GM23338 (cell line): ENCODE results near the gene ART3. TPM values are rescaled to one million over a fixed set of nuclear protein-coding genes. Genes with fewer than 3 reads are reported as not detected.

Source experiments
- ATAC-seq: fragments of 200-7000 bp; cut with Tn5 transposase; 3 replicates; pipeline ENCODE4 v1.9.1; 2020
- DNase-seq: peaks from one replicate; pipeline ENCODE4 v3.0.0-alpha.2; 2015; ENCODE audit warnings: low spot score
- H2AFZ ChIP-seq: fragments of 200-600 bp; sonication (generic); 2 replicates; pipeline ENCODE4 v1.8.0; 2016; ENCODE audit warnings: antibody characterized with exemption, mild to moderate bottlenecking, moderate library complexity
- H3F3A ChIP-seq: fragments of 200-600 bp; sonication (generic); replicated peaks from 2 replicates; pipeline ENCODE4 v1.8.0; 2017; ENCODE audit warnings: antibody characterized with exemption, mixed run types, low read depth
- H3K27ac ChIP-seq: fragments of 200-600 bp; sonication (generic); 2 replicates; pipeline ENCODE4 v1.6.1; 2016; ENCODE audit warnings: low read depth
- H3K27me3 ChIP-seq: fragments of 200-600 bp; sonication (generic); 2 replicates; pipeline ENCODE4 v1.8.0; 2016; ENCODE audit warnings: mild to moderate bottlenecking, mixed run types, moderate library complexity; ENCODE audit not compliant: insufficient read depth
- H3K36me3 ChIP-seq: fragments of 200-600 bp; sonication (generic); 2 replicates; pipeline ENCODE4 v1.8.0; 2016; ENCODE audit warnings: mild to moderate bottlenecking; ENCODE audit not compliant: insufficient read depth
- H3K4me1 ChIP-seq: fragments of 200-600 bp; sonication (generic); 2 replicates; pipeline ENCODE4 v1.8.0; 2016; ENCODE audit warnings: mild to moderate bottlenecking, moderate library complexity; ENCODE audit not compliant: insufficient read depth
- H3K4me2 ChIP-seq: fragments of 200-600 bp; sonication (generic); 2 replicates; pipeline ENCODE4 v1.7.1; 2017; ENCODE audit warnings: mixed run types
- H3K4me3 ChIP-seq: fragments of 200-600 bp; sonication (generic); 2 replicates; pipeline ENCODE4 v1.6.1; 2016; ENCODE audit warnings: mixed run types
- H3K79me2 ChIP-seq: fragments of 200-600 bp; sonication (generic); replicated peaks from 2 replicates; pipeline ENCODE4 v1.8.0; 2017; ENCODE audit warnings: mild to moderate bottlenecking; ENCODE audit not compliant: insufficient read depth
- H3K9me2 ChIP-seq: fragments of 200-600 bp; sonication (generic); 2 replicates; pipeline ENCODE4 v1.8.0; 2017; ENCODE audit not compliant: insufficient read depth
- H4K20me1 ChIP-seq: fragments of 200-600 bp; sonication (generic); replicated peaks from 2 replicates; pipeline ENCODE4 v1.8.0; 2017; ENCODE audit warnings: mild to moderate bottlenecking; ENCODE audit not compliant: insufficient read depth
- H3K27ac Mint-ChIP-seq: 2 replicates; pipeline ENCODE4 v1.8.0; 2020; ENCODE audit warnings: inconsistent platforms, mild to moderate bottlenecking, moderate library complexity, mixed read lengths
- H3K27me3 Mint-ChIP-seq: 3 replicates; pipeline ENCODE4 v1.8.0; 2022; ENCODE audit warnings: low read depth, mild to moderate bottlenecking, moderate library complexity, mixed read lengths, inconsistent platforms; ENCODE audit not compliant: insufficient read depth, poor library complexity
- H3K36me3 Mint-ChIP-seq: 3 replicates; pipeline ENCODE4 v1.8.0; 2021; ENCODE audit warnings: low read depth, mild to moderate bottlenecking, inconsistent platforms, moderate library complexity, mixed read lengths
- H3K4me1 Mint-ChIP-seq: 3 replicates; pipeline ENCODE4 v1.8.0; 2020; ENCODE audit warnings: mild to moderate bottlenecking, inconsistent platforms, mixed read lengths
- H3K4me3 Mint-ChIP-seq: 3 replicates; pipeline ENCODE4 v1.8.0; 2021; ENCODE audit warnings: moderate library complexity, mild to moderate bottlenecking, inconsistent platforms, mixed read lengths
- H3K9me3 Mint-ChIP-seq: 3 replicates; pipeline ENCODE4 v1.8.0; 2020; ENCODE audit warnings: moderate library complexity, mild to moderate bottlenecking, inconsistent platforms, mixed read lengths
- CREB1 ChIP-seq: fragments of 250-450 bp; sonication (Bioruptor Pico); IDR thresholded peaks from 2 replicates; pipeline ENCODE4 v1.5.0; 2020; ENCODE audit warnings: low read depth, mild to moderate bottlenecking, moderate library complexity
- ETS1 ChIP-seq: IDR thresholded peaks from 2 replicates; pipeline ENCODE4 v1.6.1; 2016; ENCODE audit warnings: antibody characterized with exemption
- JUNB ChIP-seq: IDR thresholded peaks from one replicate; pipeline ENCODE4 v1.6.1; 2016; ENCODE audit warnings: antibody characterized with exemption; ENCODE audit not compliant: unreplicated experiment
- REST ChIP-seq: IDR thresholded peaks from one replicate; pipeline ENCODE4 v1.6.1; 2018; ENCODE audit warnings: antibody characterized with exemption; ENCODE audit not compliant: unreplicated experiment
- STAT1 ChIP-seq: IDR thresholded peaks from one replicate; pipeline ENCODE4 v1.6.1; 2016; ENCODE audit warnings: antibody characterized with exemption; ENCODE audit not compliant: unreplicated experiment
- ZNF114 ChIP-seq: fragments of 250-450 bp; sonication (Bioruptor Pico); IDR thresholded peaks from 2 replicates; pipeline ENCODE4 v1.5.0; 2020; ENCODE audit warnings: mild to moderate bottlenecking, moderate library complexity
- ZNF331 ChIP-seq: fragments of 250-450 bp; sonication (Bioruptor Pico); IDR thresholded peaks from 2 replicates; pipeline ENCODE4 v1.5.0; 2020; ENCODE audit warnings: low read depth, mild to moderate bottlenecking, moderate library complexity
- polyA plus RNA-seq: library from polyadenylated mRNA; unstranded; fragments of >200 nt; fragmentation: Nextera tagmentation; extraction: Ambion mirVana; gene quantifications from 2 replicates; pipeline ENCODE4 v1.2.1, GENCODE V29; 2016
- total RNA-seq: library from RNA; depleted of rRNA; stranded (reverse); fragments of >200 nt; shearing (Covaris generic); gene quantifications from 2 replicates; pipeline ENCODE4 v1.2.3, GENCODE V29; 2014

The ART3 gene
- total and polyA plus RNA-seq, 2 experiments from 2014 or later: 0.87 to 1.7 TPM

- no peak for TF ChIP-seq JUNB
- no peak for TF ChIP-seq STAT1
- no peak for TF ChIP-seq ETS1
- TF ChIP-seq REST: no peak
Measured at GRCh38 chr4:76059750-76060149, 14.8 kb upstream of the ART3 start (continued).

DNA sequence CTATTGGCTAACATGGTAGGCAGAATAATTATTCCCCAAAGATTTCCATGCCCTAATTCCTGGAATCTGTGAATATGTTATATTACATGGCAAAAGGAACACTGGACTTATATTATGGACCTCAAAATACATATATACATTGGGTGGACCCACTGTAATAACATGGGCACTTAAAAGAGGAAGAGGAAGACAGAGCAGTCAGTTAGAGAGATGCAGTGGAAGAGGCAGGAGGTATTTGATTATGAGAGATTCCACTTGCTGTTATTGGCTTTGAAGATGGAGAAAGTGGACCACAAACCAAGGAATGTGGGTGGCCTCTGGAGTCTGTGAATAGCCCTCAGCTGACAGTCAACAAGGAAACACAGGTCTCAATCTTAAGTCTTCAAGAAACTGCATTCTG is 14.0 kb upstream of the ART3 start:
- Histone ChIP-seq H3K9me2 (no peaks in the 10 kb centered on the region), H3K36me3 (no peaks in the 10 kb centered on the region), H3K79me2 (no peaks in the 10 kb centered on the region), H3K27ac (no peak overlapping the region), H3K4me1 (peaks cover 10% of the 10 kb centered on the region), H3K4me2 (no peak overlapping the region), H3F3A (no peaks in the 10 kb centered on the region), H3K27me3 (no peaks in the 10 kb centered on the region), H2AFZ (no peak overlapping the region; the same call in 1 of the 2 replicates), H4K20me1 (no peaks in the 10 kb centered on the region), H3K4me3 (no peak overlapping the region)
- Mint-ChIP-seq H3K27me3 (peaks cover 2% of the 10 kb centered on the region), H3K36me3 (no peaks in the 10 kb centered on the region), H3K4me3 (no peak overlapping the region), H3K4me1 (peaks cover 16% of the 10 kb centered on the region), H3K27ac (no peak overlapping the region), H3K9me3 (no peaks in the 10 kb centered on the region)
- no peak for ATAC-seq
- no peak for DNase-seq
- TF ChIP-seq STAT1 (no peak), REST (no peak)

- Mint-ChIP-seq H3K27me3 (peaks cover 1% of the 10 kb centered on the region), H3K9me3 (peaks cover 6% of the 10 kb centered on the region), H3K27ac (no peak overlapping the region), H3K4me3 (no peak overlapping the region), H3K4me1 (peaks cover 6% of the 10 kb centered on the region; the same call in 2 of the 3 replicates), H3K36me3 (peaks cover 6% of the 10 kb centered on the region)
- Histone ChIP-seq H3K27ac (no peak overlapping the region), H2AFZ (no peak overlapping the region), H3K36me3 (no peaks in the 10 kb centered on the region), H3K79me2 (no peaks in the 10 kb centered on the region), H4K20me1 (no peaks in the 10 kb centered on the region), H3K4me2 (no peak overlapping the region), H3F3A (no peaks in the 10 kb centered on the region), H3K9me2 (no peaks in the 10 kb centered on the region), H3K4me3 (no peak overlapping the region), H3K4me1 (peaks cover under 1% of the 10 kb centered on the region; the same call in 1 of the 2 replicates), H3K27me3 (no peaks in the 10 kb centered on the region)
- no peak for ATAC-seq
- DNase-seq: no peak
- TF ChIP-seq ZNF114 (CRISPR knock-in tag) (no peak), ZNF331 (CRISPR knock-in tag) (no peak), JUNB (no peak), CREB1 (CRISPR knock-in tag) (no peak)
Measured at GRCh38 chr4:76061421-76061820, 13.1 kb upstream of the ART3 start.
